ENCODE results near the gene SMLR1. TPM values are rescaled to one million over a fixed set of nuclear protein-coding genes. Genes with fewer than 3 reads are reported as not detected.
"Not testable (repeated sequence)": the region's sequence is repeated elsewhere in the genome, so short reads cannot be mapped to it uniquely, and the experiment has no call there.

The SMLR1 gene
- total RNA-seq (2014; rRNA removed; shearing (Covaris generic); ENCODE audit: low replicate concordance) = 1.1 TPM in 1 of 2 replicates, not detected in the other

- in situ Hi-C loops (cut with HindIII; ENCODE audit: low pct_unique_long_range_greater_than_20kb, low sequenced_read_pairs) = no loop called here
- DNase-seq (ENCODE audit: low read depth) = peak; percentile 16
Measured at GRCh38 chr6:130827247-130828149, at the start of gene SMLR1. SMLR1 (plus strand) TSS chr6:130827406; CDS start chr6:130827414, 8 bp downstream.

- in situ Hi-C loops (cut with HindIII; ENCODE audit: low pct_unique_long_range_greater_than_20kb, low sequenced_read_pairs) = no loop called here
- no peak for DNase-seq (ENCODE audit: low read depth)
Measured at GRCh38 chr6:130778946-130779657, 48.1 kb upstream of the SMLR1 start.

GRCh38 chr6:130779658-130780033, 47.6 kb upstream of the SMLR1 start:
- DNase-seq (ENCODE audit: low read depth) = no peak
- in situ Hi-C loops (cut with HindIII; ENCODE audit: low pct_unique_long_range_greater_than_20kb, low sequenced_read_pairs) = no loop called here

- in situ Hi-C loops (cut with HindIII; ENCODE audit: low pct_unique_long_range_greater_than_20kb, low sequenced_read_pairs) = no loop called here
- no peak for DNase-seq (ENCODE audit: low read depth)
Measured at GRCh38 chr6:130780122-130780521, 47.1 kb upstream of the SMLR1 start.

- in situ Hi-C loops (cut with HindIII; ENCODE audit: low pct_unique_long_range_greater_than_20kb, low sequenced_read_pairs) = no loop called here
Measured at GRCh38 chr6:130781557-130781956, 45.6 kb upstream of the SMLR1 start.

GRCh38 chr6:130783416-130784107, 43.6 kb upstream of the SMLR1 start:
- in situ Hi-C loops (cut with HindIII; ENCODE audit: low pct_unique_long_range_greater_than_20kb, low sequenced_read_pairs) = no loop called here
- no peak for DNase-seq (ENCODE audit: low read depth)

More at GRCh38 chr6:130781557-130781956, 45.6 kb upstream of the SMLR1 start:
- DNase-seq (ENCODE audit: low read depth) = no peak

- no peak for DNase-seq (ENCODE audit: low read depth)
- in situ Hi-C loops (cut with HindIII; ENCODE audit: low pct_unique_long_range_greater_than_20kb, low sequenced_read_pairs) = no loop called here
Measured at GRCh38 chr6:130787726-130788500, 39.3 kb upstream of the SMLR1 start.

- no peak for DNase-seq (ENCODE audit: low read depth)
- in situ Hi-C loops (cut with HindIII; ENCODE audit: low pct_unique_long_range_greater_than_20kb, low sequenced_read_pairs) = no loop called here
Measured at GRCh38 chr6:130788954-130789353, 38.3 kb upstream of the SMLR1 start.

GRCh38 chr6:130794010-130794697, 33.1 kb upstream of the SMLR1 start:
- DNase-seq (ENCODE audit: low read depth) = no peak
- in situ Hi-C loops (cut with HindIII; ENCODE audit: low pct_unique_long_range_greater_than_20kb, low sequenced_read_pairs) = no loop called here

GRCh38 chr6:130794738-130795137, 32.5 kb upstream of the SMLR1 start:
- no peak for DNase-seq (ENCODE audit: low read depth)
- in situ Hi-C loops (cut with HindIII; ENCODE audit: low pct_unique_long_range_greater_than_20kb, low sequenced_read_pairs) = no loop called here

- in situ Hi-C loops (cut with HindIII; ENCODE audit: low pct_unique_long_range_greater_than_20kb, low sequenced_read_pairs) = no loop called here
- DNase-seq (ENCODE audit: low read depth) = peak; percentile 82
Measured at GRCh38 chr6:130796313-130796905, 30.8 kb upstream of the SMLR1 start.

GRCh38 chr6:130797061-130797460, 30.1 kb upstream of the SMLR1 start:
- in situ Hi-C loops (cut with HindIII; ENCODE audit: low pct_unique_long_range_greater_than_20kb, low sequenced_read_pairs) = no loop called here
- DNase-seq (ENCODE audit: low read depth) = no peak

- DNase-seq (ENCODE audit: low read depth); in situ Hi-C loops (cut with HindIII; ENCODE audit: low pct_unique_long_range_greater_than_20kb, low sequenced_read_pairs): not testable (repeated sequence)
Measured at GRCh38 chr6:130801368-130801767, 25.8 kb upstream of the SMLR1 start.

- in situ Hi-C loops (cut with HindIII; ENCODE audit: low pct_unique_long_range_greater_than_20kb, low sequenced_read_pairs) = no loop called here
- DNase-seq (ENCODE audit: low read depth) = no peak
Measured at GRCh38 chr6:130810307-130811030, 16.7 kb upstream of the SMLR1 start.

- in situ Hi-C loops (cut with HindIII; ENCODE audit: low pct_unique_long_range_greater_than_20kb, low sequenced_read_pairs) = no loop called here
- DNase-seq (ENCODE audit: low read depth) = no peak
Measured at GRCh38 chr6:130811932-130812331, 15.3 kb upstream of the SMLR1 start.

GRCh38 chr6:130814506-130814905, 12.7 kb upstream of the SMLR1 start:
- in situ Hi-C loops (cut with HindIII; ENCODE audit: low pct_unique_long_range_greater_than_20kb, low sequenced_read_pairs) = no loop called here
- no peak for DNase-seq (ENCODE audit: low read depth)
